Muscle layer of duodenum (tissue), 2 donors: ENCODE data around the gene ELANE.
"Not testable (repeated sequence)": the region's sequence is repeated elsewhere in the genome, so short reads cannot be mapped to it uniquely, and the experiment has no call there.

Source experiments
- H3K27ac ChIP-seq: one replicate; pipeline ENCODE4 v1.7.0; 2013; ENCODE audit warnings: mild to moderate bottlenecking, low read length
- H3K27me3 ChIP-seq: one replicate; pipeline ENCODE4 v1.7.0; 2013; ENCODE audit warnings: low read depth, mild to moderate bottlenecking, control low read depth, low read length
- H3K36me3 ChIP-seq, 2 donors: one replicate each; pipeline ENCODE4 v1.7.0; 2013; ENCODE audit warnings: low read length in 2 of 2, control low read depth in 1 of 2, mild to moderate bottlenecking in 1 of 2; ENCODE audit not compliant: insufficient read depth in 2 of 2, control insufficient read depth in 1 of 2
- H3K4me1 ChIP-seq, 2 donors: one replicate each; pipeline ENCODE4 v1.7.0; 2013; ENCODE audit warnings: low read length in 2 of 2, mild to moderate bottlenecking in 2 of 2, control low read depth in 1 of 2, moderate library complexity in 1 of 2; ENCODE audit not compliant: insufficient read depth in 2 of 2, control insufficient read depth in 1 of 2
- H3K4me3 ChIP-seq, 2 donors: one replicate each; pipeline ENCODE4 v1.7.0; 2013; ENCODE audit warnings: low read length in 2 of 2, low read depth in 1 of 2, mild to moderate bottlenecking in 1 of 2
- H3K9me3 ChIP-seq, 2 donors: one replicate each; pipeline ENCODE4 v1.7.0; 2013; ENCODE audit warnings: low read length in 2 of 2, control low read depth in 1 of 2, mild to moderate bottlenecking in 1 of 2; ENCODE audit not compliant: control insufficient read depth in 1 of 2
- donor health status: healthy.

ELANE gene

DNA sequence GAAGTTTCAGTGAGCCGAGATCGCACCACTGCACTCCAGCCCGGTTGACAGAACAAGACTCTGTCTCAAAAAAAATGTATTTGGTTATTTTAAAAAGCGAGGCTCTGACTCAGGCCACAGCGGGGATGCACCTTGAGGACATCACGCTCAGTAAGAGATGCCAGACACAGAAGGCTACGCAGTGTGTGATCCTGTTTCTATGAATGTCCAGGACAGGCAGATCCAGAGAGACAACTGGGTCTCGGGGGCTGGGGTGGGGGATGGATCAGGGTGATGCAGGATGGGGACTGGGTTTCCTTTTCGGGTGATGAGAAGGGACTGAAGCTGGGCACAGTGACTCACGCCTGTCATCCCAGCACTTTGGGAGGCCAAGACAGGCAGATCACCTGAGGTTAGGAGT lies 35.5 kb downstream of the ELANE start:
- Histone ChIP-seq H3K27ac (no peak overlapping the region), H3K4me3 (no peak overlapping the region), H3K4me1 (peaks cover 0 to 18% of the 10 kb centered on the region in 2 donors), H3K27me3 (no peaks in the 10 kb centered on the region), H3K36me3 (peaks cover 11 to 64% of the 10 kb centered on the region in 2 donors), H3K9me3 (no peaks in the 10 kb centered on the region)

GRCh38 chr19:888581-889385 lies 36.7 kb downstream of the ELANE start:
- no peaks in the 10 kb centered on the region for H3K9me3 ChIP-seq
- no peak overlapping the region for H3K27ac ChIP-seq
- peaks cover 6 to 52% of the 10 kb centered on the region in 2 donors for H3K36me3 ChIP-seq
- no peak overlapping the region for H3K4me3 ChIP-seq
- H3K4me1 ChIP-seq, result peaks cover 0 to 18% of the 10 kb centered on the region in 2 donors
- H3K27me3 ChIP-seq, result no peaks in the 10 kb centered on the region

- no peak overlapping the region for H3K4me3 ChIP-seq
- peaks cover 5 to 42% of the 10 kb centered on the region in 2 donors for H3K36me3 ChIP-seq
- H3K27me3 ChIP-seq, result no peaks in the 10 kb centered on the region
- no peaks in the 10 kb centered on the region for H3K9me3 ChIP-seq
- no peak overlapping the region for H3K27ac ChIP-seq
- peaks cover 0 to 18% of the 10 kb centered on the region in 2 donors for H3K4me1 ChIP-seq
Observed at GRCh38 chr19:889662-890295, 37.7 kb downstream of the ELANE start.

DNA sequence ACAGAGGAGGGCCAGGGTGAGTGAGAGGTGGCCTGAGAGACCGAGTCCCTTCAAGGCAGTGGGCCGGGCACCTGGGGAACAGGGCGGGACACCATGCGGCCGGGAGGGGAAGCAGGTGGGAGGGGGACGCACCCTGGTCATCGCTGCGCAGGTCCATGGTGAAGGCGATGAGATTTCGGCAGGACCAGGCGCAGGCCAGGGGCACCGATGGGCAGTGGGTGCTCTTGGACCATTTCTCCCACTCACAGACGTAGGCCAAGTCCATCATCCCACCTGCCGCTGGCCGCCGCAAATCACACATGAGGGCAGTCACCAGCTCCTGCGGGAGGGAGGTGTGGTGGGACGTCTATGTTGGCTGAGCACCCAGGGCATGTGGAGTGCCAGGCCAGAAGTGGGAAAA lies 38.7 kb downstream of the ELANE start:
- Histone ChIP-seq H3K36me3 (peaks cover 5 to 31% of the 10 kb centered on the region in 2 donors), H3K9me3 (no peaks in the 10 kb centered on the region), H3K27me3 (no peaks in the 10 kb centered on the region), H3K4me3 (no peak overlapping the region), H3K27ac (no peak overlapping the region), H3K4me1 (peaks cover 0 to 18% of the 10 kb centered on the region in 2 donors)

GRCh38 chr19:891421-892200 lies 39.5 kb downstream of the ELANE start:
- H3K36me3 ChIP-seq, result peaks cover 5 to 24% of the 10 kb centered on the region in 2 donors
- not testable (repeated sequence) for H3K27me3 ChIP-seq, H3K9me3 ChIP-seq
- H3K4me1 ChIP-seq, result peaks cover 0 to 18% of the 10 kb centered on the region in 2 donors
- H3K27ac ChIP-seq, result peak overlapping the region; percentile 69
- H3K4me3 ChIP-seq, result peak overlapping the region; percentile 70 to 90

GRCh38 chr19:892243-892893 lies 40.3 kb downstream of the ELANE start:
- Histone ChIP-seq H3K4me3 (peak overlapping the region; percentile 70 to 90), H3K27ac (peak overlapping the region; percentile 69), H3K36me3 (peaks cover 5 to 29% of the 10 kb centered on the region in 2 donors), H3K4me1 (peaks cover 0 to 18% of the 10 kb centered on the region in 2 donors), H3K9me3 (no peaks in the 10 kb centered on the region), H3K27me3 (no peaks in the 10 kb centered on the region)

DNA sequence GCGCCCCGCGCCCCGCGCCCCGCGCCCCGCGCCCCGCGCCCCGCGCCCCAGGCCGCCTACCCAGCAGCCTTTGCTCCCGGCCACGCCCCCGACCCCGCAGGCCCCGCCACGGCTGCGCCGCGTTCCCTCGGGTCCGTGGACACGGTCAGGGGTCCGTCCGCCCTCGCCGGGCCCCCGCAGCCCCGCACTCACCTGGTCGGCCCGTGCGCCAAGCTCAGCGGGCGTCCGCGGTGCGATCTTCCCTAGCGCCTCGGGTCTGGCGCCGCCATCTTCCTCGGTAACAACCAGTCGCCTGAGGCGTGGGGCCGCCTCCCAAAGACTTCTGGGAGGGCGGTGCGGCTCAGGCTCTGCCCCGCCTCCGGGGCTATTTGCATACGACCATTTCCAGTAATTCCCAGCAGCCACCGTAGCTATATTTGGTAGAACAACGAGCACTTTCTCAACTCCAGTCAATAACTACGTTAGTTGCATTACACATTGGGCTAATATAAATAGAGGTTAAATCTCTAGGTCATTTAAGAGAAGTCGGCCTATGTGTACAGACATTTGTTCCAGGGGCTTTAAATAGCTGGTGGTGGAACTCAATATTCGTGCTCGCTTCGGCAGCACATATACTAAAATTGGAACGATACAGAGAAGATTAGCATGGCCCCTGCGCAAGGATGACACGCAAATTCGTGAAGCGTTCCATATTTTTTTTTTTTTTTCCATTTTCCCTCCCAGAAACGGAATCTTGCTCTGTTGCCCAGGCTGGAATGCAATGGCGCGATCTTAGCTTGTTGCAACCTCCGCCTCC lies 41.0 kb downstream of the ELANE start, which contains the start of the genes MED16 and RNU6-9:
MED16 (minus strand) TSS at position 294 of the 796 bp plus-strand sequence. CDS start 2,056 bp downstream, outside the sequence.
RNU6-9 (plus strand) TSS at position 591 of the 796 bp plus-strand sequence.
- Histone ChIP-seq H3K9me3 (no peaks in the 10 kb centered on the region), H3K4me3 (peak within 1 kb of the TSS; percentile 70 to 90), H3K27me3 (no peaks in the 10 kb centered on the region), H3K36me3 (peaks cover 5 to 33% of the 10 kb centered on the region in 2 donors), H3K4me1 (peaks cover 0 to 18% of the 10 kb centered on the region in 2 donors), H3K27ac (peak within 1 kb of the TSS; percentile 94)

GRCh38 chr19:896434-896833 lies 44.3 kb downstream of the ELANE start:
- Histone ChIP-seq H3K9me3 (no peaks in the 10 kb centered on the region), H3K27ac (no peak overlapping the region), H3K27me3 (no peaks in the 10 kb centered on the region), H3K4me1 (peaks cover 0 to 9% of the 10 kb centered on the region in 2 donors), H3K4me3 (no peak overlapping the region), H3K36me3 (peaks cover 0 to 24% of the 10 kb centered on the region in 2 donors)

- H3K4me1 ChIP-seq, result peaks cover 0 to 4% of the 10 kb centered on the region in 2 donors
- peaks cover 0 to 27% of the 10 kb centered on the region in 2 donors for H3K36me3 ChIP-seq
- no peaks in the 10 kb centered on the region for H3K9me3 ChIP-seq
- H3K27me3 ChIP-seq, result no peaks in the 10 kb centered on the region
- no peak overlapping the region for H3K4me3 ChIP-seq
- no peak overlapping the region for H3K27ac ChIP-seq
Observed at GRCh38 chr19:896999-897398, 44.9 kb downstream of the ELANE start.

DNA sequence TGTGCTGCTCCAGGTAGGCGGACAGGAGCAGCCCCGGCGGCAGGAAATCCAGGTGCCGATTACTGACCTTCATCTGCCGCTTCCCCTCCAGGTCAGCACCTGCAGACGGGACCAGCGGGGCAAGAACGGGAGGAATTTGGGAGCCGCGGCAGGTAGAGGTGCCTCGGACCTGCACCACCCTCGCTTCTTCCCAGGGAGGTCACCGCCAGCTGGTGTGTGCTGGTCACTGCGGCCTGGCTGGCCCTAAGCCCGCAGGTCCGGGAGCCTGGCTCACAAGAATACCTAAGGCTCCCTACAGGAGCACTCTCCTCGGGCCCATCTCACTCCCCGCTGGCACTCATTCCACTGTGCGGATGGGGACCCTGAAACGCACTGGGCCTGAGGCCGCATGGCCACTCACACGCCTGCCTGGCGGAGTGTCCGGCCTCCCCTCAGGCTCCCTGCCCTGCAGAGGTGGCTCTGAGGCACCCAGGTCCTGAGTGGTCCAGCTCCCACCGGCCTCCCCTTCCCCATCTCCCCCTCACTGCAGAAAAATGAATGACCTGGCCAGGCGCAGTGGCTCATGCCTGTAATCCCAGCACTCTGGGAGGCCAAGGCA lies 45.4 kb downstream of the ELANE start:
- Histone ChIP-seq H3K36me3 (peaks cover 0 to 28% of the 10 kb centered on the region in 2 donors), H3K27ac (no peak overlapping the region), H3K4me1 (no peaks in the 10 kb centered on the region)

More for the DNA sequence above, 45.4 kb downstream of the ELANE start:
- H3K27me3 ChIP-seq, result no peaks in the 10 kb centered on the region
- H3K9me3 ChIP-seq, result no peaks in the 10 kb centered on the region
- no peak overlapping the region for H3K4me3 ChIP-seq
